MM.1S (cell line): ENCODE data around the gene MNT.
"Not testable (repeated sequence)": the region's sequence is repeated elsewhere in the genome, so short reads cannot be mapped to it uniquely, and the experiment has no call there.

Experiments
- DNase-seq: peaks from one replicate; pipeline ENCODE4 v3.0.0-alpha.2; 2015
- H2AFZ ChIP-seq: fragments of 300-600 bp; sonication (generic); 2 replicates; pipeline ENCODE4 v1.6.0; 2016; ENCODE audit warnings: antibody characterized with exemption, low read length
- H3F3A ChIP-seq: fragments of 300-600 bp; sonication (generic); 2 replicates; pipeline ENCODE4 v1.6.1; 2016; ENCODE audit warnings: mild to moderate bottlenecking, antibody characterized with exemption, low read length, moderate library complexity, mixed read lengths; ENCODE audit not compliant: insufficient read depth
- H3K27ac ChIP-seq: fragments of 300-600 bp; sonication (generic); 2 replicates; pipeline ENCODE4 v1.5.1; 2016; ENCODE audit warnings: mild to moderate bottlenecking, low read length
- H3K27me3 ChIP-seq: fragments of 300-600 bp; sonication (generic); replicated peaks from 2 replicates; pipeline ENCODE4 v1.6.0; 2016; ENCODE audit warnings: low read length; ENCODE audit not compliant: insufficient read depth
- H3K36me3 ChIP-seq: fragments of 300-600 bp; sonication (generic); replicated peaks from 2 replicates; pipeline ENCODE4 v1.6.1; 2016; ENCODE audit warnings: mild to moderate bottlenecking, low read length, mixed read lengths; ENCODE audit not compliant: insufficient read depth
- H3K4me1 ChIP-seq: fragments of 300-600 bp; sonication (generic); 2 replicates; pipeline ENCODE4 v1.6.1; 2016; ENCODE audit warnings: low read length, mixed read lengths
- H3K4me2 ChIP-seq: fragments of 300-600 bp; sonication (generic); 2 replicates; pipeline ENCODE4 v1.6.0; 2016; ENCODE audit warnings: low read depth, low read length
- H3K4me3 ChIP-seq: fragments of 300-600 bp; sonication (generic); 2 replicates; pipeline ENCODE4 v1.5.1; 2016; ENCODE audit warnings: low read length, mixed read lengths
- H3K79me2 ChIP-seq: fragments of 300-600 bp; sonication (generic); 2 replicates; pipeline ENCODE4 v1.6.1; 2016; ENCODE audit warnings: mixed run types, low read length, mixed read lengths
- H3K9ac ChIP-seq: fragments of 300-600 bp; sonication (generic); 2 replicates; pipeline ENCODE4 v1.6.1; 2016; ENCODE audit warnings: low read length, mixed read lengths
- H3K9me2 ChIP-seq: fragments of 300-600 bp; sonication (generic); replicated peaks from 2 replicates; pipeline ENCODE4 v1.6.1; 2016; ENCODE audit warnings: mild to moderate bottlenecking, low read length, mixed read lengths; ENCODE audit not compliant: insufficient read depth
- H3K9me3 ChIP-seq: fragments of 300-600 bp; sonication (generic); replicated peaks from 2 replicates; pipeline ENCODE4 v1.6.1; 2016; ENCODE audit warnings: mild to moderate bottlenecking, low read length, mixed read lengths; ENCODE audit not compliant: insufficient read depth
- H4K20me1 ChIP-seq: fragments of 300-600 bp; sonication (generic); 2 replicates; pipeline ENCODE4 v1.6.1; 2016; ENCODE audit warnings: mild to moderate bottlenecking, low read length, moderate library complexity, mixed read lengths; ENCODE audit not compliant: insufficient read depth
- CTCF ChIP-seq: fragments of 300-600 bp; sonication (generic); IDR thresholded peaks from 2 replicates; pipeline ENCODE4 v1.5.1; 2016; ENCODE audit warnings: antibody characterized with exemption, low read length, mixed read lengths
- EZH2 ChIP-seq: fragments of 300-600 bp; sonication (generic); optimal IDR thresholded peaks from 2 replicates; pipeline ENCODE3; 2017; ENCODE audit warnings: low read depth, mild to moderate bottlenecking, antibody characterized with exemption, low read length, mixed read lengths
- EZH2phosphoT487 ChIP-seq: fragments of 300-600 bp; sonication (generic); IDR thresholded peaks from 2 replicates; pipeline ENCODE4 v1.6.1; 2018; ENCODE audit warnings: antibody characterized with exemption, low read length

MNT gene

DNA sequence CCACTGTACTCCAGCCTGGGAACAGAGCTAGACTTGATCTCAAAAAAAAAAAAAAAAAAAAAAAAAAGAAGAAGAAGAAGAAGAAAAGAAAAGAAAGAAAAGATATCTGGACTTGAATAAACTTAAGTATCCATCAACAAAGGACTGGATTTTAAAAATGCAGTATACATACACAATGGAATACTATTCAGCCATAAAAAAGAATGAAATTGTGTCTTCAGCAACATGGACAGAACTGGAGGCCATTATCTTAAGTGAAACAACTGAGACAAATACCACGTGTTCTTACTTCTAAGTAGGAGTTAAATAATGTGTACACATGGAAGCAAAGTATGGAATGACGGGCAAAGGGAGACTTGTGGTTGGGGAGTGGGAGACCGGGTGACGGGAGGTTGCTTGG lies 40.1 kb upstream of the MNT start:
- H3K36me3 ChIP-seq: no peaks in the 10 kb centered on the region; the same call in 1 of the 2 replicates
- no peak overlapping the region for H3K4me3 ChIP-seq
- no peak overlapping the region for H3K9ac ChIP-seq
- H4K20me1 ChIP-seq: no peaks in the 10 kb centered on the region
- H3K9me3 ChIP-seq: no peaks in the 10 kb centered on the region
- H3K27ac ChIP-seq: no peak overlapping the region
- no peak for DNase-seq
- H3K79me2 ChIP-seq: peaks cover 2% of the 10 kb centered on the region; the same call in 1 of the 2 replicates
- H3F3A ChIP-seq: peaks cover 2% of the 10 kb centered on the region; the same call in 1 of the 2 replicates
- no peaks in the 10 kb centered on the region for H3K4me1 ChIP-seq
- H3K27me3 ChIP-seq: no peaks in the 10 kb centered on the region
- no peaks in the 10 kb centered on the region for H3K9me2 ChIP-seq
- H2AFZ ChIP-seq: no peak overlapping the region
- no peak overlapping the region for H3K4me2 ChIP-seq
- TF ChIP-seq EZH2: no peak
- no peak for TF ChIP-seq CTCF
- TF ChIP-seq EZH2phosphoT487: no peak

DNA sequence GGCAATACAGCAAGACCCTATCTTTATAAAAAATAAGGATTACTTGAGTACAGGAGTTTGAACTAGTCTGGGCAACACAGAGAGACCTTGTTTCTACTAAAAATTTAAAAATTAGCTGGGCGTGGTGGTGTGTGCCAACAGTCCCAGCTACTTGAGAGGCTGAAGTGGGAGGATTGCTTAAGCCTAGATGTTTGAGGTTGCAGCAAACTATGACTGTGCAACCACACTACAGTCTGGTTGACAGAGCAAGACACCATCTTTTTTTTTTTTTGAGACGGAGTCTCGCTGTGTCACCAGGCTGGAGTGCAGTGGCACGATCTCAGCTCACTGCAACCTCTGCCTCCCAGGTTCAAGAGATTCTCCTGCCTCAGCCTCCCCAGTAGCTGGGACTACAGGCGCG lies 39.1 kb upstream of the MNT start:
- not testable (repeated sequence) for H3K4me2 ChIP-seq, H3F3A ChIP-seq, H3K9ac ChIP-seq, H2AFZ ChIP-seq, DNase-seq, H3K27me3 ChIP-seq, H3K4me3 ChIP-seq, H3K9me2 ChIP-seq, H3K79me2 ChIP-seq, H4K20me1 ChIP-seq, H3K9me3 ChIP-seq, H3K36me3 ChIP-seq, H3K4me1 ChIP-seq, H3K27ac ChIP-seq

GRCh38 chr17:2438823-2439222 lies 38.0 kb upstream of the MNT start:
- Histone ChIP-seq H3K4me2 (no peak overlapping the region), H3K4me1 (no peaks in the 10 kb centered on the region), H3K9ac (no peak overlapping the region), H3K9me2 (no peaks in the 10 kb centered on the region), H3F3A (peaks cover 2% of the 10 kb centered on the region; the same call in 1 of the 2 replicates), H2AFZ (no peak overlapping the region), H3K27me3 (no peaks in the 10 kb centered on the region), H3K79me2 (no peaks in the 10 kb centered on the region), H3K4me3 (no peak overlapping the region), H3K27ac (no peak overlapping the region), H3K36me3 (no peaks in the 10 kb centered on the region; the same call in 1 of the 2 replicates), H4K20me1 (no peaks in the 10 kb centered on the region), H3K9me3 (no peaks in the 10 kb centered on the region)
- TF ChIP-seq EZH2phosphoT487 (no peak), EZH2 (no peak), CTCF (no peak)
- DNase-seq: no peak

- no peaks in the 10 kb centered on the region for H3K4me1 ChIP-seq
- no peak overlapping the region for H3K4me3 ChIP-seq
- no peak for TF ChIP-seq CTCF
- TF ChIP-seq EZH2: no peak
- no peak for TF ChIP-seq EZH2phosphoT487
- H3K9me3 ChIP-seq: no peaks in the 10 kb centered on the region
- H3K27ac ChIP-seq: peak overlapping the region; percentile 15; the same call in 1 of the 2 replicates
- no peaks in the 10 kb centered on the region for H3K79me2 ChIP-seq
- no peak overlapping the region for H2AFZ ChIP-seq
- no peaks in the 10 kb centered on the region for H3K27me3 ChIP-seq
- no peak overlapping the region for H3K9ac ChIP-seq
- no peaks in the 10 kb centered on the region for H4K20me1 ChIP-seq
- H3K4me2 ChIP-seq: no peak overlapping the region
- peak; percentile 13 for DNase-seq
- H3F3A ChIP-seq: 0 out of 2 replicates have a peak, but pooled peaks cover 2% of the 10 kb centered on the region
- H3K9me2 ChIP-seq: no peaks in the 10 kb centered on the region
- H3K36me3 ChIP-seq: no peaks in the 10 kb centered on the region; the same call in 1 of the 2 replicates
Observed at GRCh38 chr17:2436316-2436905, 35.6 kb upstream of the MNT start.
